ENCODE results near the gene RPLP2. TPM values are rescaled to one million over a fixed set of nuclear protein-coding genes. Genes with fewer than 3 reads are reported as not detected.

The RPLP2 gene
- total RNA-seq, 1 experiment from 2014 or later = 318 TPM

DNA sequence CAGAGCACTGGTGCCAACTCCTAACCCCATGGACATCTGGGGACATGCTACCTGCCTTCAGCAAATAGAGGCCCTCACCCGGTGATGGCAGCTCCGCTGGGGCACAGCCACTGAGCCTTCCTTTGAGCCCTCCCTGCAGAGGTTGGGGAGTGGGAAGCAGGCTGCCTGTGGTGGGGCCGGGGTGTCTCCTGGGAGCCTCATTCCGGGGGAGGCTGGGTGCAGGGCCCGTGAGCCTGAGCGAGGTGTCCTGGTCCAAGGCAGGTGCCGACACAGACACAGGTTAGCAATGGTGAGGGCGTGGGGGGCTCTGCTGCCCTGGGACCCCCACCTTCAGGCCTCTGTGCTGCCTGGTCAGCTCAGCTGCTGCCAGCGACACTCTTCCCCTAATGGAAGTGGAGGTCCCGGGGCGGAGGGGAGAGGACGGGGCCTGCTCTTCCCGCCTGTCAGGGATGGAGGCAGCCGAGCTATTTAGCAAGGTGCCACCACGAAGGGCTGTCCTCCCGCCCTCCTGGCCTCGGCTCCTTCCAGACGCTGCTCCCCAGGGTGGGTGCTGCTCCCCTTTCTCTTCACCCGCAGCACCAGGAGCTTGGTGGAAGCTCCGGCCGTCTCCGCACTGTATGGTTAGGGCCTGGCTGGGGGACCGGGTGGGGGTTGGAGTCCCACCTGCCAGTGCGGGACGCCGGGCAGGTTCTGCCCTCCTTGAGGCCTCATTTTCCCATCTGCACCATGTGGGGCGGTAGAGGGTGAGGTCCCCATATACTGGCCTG is 44.1 kb downstream of the RPLP2 start:
- DNase-seq (ENCODE audit: low read depth) = no peak
- in situ Hi-C loops (cut with HindIII; ENCODE audit: low pct_unique_long_range_greater_than_20kb, low sequenced_read_pairs) = no loop called here

- in situ Hi-C loops (cut with HindIII; ENCODE audit: low pct_unique_long_range_greater_than_20kb, low sequenced_read_pairs) = no loop called here
- no peak for DNase-seq (ENCODE audit: low read depth)
Observed at GRCh38 chr11:854601-855329, 45.0 kb downstream of the RPLP2 start.

- in situ Hi-C loops (cut with HindIII; ENCODE audit: low pct_unique_long_range_greater_than_20kb, low sequenced_read_pairs) = no loop called here
- no peak for DNase-seq (ENCODE audit: low read depth)
Observed at GRCh38 chr11:855330-855674, 45.5 kb downstream of the RPLP2 start.

DNA sequence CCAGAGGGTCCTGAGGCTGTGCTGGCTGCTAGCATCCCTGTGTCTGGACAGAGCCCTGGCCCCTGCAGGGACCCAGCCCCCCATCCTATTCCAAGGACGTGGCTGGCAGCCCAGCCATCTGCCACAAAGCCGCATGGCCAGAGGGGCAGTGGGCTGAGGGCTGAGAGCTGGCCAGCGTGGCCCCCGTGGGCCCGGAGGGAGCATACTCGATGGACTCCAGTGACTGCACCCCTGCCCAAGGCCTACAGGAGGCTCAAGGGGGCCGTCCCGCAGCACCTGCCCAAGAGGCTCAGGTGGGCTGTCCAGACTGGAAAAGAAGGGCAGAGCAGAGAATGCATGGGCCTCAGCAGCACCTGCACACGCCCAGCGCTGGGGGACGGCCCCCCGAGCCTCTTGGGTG is 46.0 kb downstream of the RPLP2 start:
- in situ Hi-C loops (cut with HindIII; ENCODE audit: low pct_unique_long_range_greater_than_20kb, low sequenced_read_pairs) = no loop called here
- no peak for DNase-seq (ENCODE audit: low read depth)

GRCh38 chr11:856397-856796 is 46.6 kb downstream of the RPLP2 start:
- in situ Hi-C loops (cut with HindIII; ENCODE audit: low pct_unique_long_range_greater_than_20kb, low sequenced_read_pairs) = no loop called here
- no peak for DNase-seq (ENCODE audit: low read depth)

DNA sequence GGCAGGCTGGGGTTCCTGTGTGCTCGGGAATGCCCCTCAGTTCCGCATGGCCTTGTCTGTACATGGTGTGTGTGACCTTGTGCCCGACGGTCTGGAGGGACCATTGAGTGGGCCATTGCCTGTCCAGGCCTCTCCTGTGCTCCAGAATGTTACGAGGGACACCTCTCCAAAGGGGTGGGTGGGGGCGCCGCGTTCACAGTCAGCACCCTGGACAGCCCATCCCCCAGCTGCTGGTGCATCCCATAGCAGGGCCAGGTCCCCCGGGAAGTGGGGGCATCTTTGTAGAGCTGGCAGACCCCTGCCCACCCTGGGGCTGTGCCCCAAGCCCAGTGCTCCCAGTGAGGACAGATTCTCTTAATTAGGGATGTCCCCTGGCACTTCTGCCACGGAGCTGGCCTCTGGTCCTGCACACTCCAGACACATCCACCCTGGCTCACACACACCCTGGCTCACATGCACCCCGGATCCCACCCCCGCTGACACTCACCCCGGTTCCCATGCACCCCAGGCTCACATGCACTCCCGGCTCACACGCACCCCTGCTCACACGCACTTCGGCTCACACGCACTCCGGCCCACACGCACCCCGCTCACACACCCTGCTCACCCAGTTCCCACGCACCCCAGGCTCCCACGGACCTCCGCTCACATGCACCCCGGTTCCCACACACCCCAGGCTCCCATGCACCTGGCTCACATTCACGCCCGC is 48.4 kb downstream of the RPLP2 start:
- no peak for DNase-seq (ENCODE audit: low read depth)
- in situ Hi-C loops (cut with HindIII; ENCODE audit: low pct_unique_long_range_greater_than_20kb, low sequenced_read_pairs) = no loop called here

DNA sequence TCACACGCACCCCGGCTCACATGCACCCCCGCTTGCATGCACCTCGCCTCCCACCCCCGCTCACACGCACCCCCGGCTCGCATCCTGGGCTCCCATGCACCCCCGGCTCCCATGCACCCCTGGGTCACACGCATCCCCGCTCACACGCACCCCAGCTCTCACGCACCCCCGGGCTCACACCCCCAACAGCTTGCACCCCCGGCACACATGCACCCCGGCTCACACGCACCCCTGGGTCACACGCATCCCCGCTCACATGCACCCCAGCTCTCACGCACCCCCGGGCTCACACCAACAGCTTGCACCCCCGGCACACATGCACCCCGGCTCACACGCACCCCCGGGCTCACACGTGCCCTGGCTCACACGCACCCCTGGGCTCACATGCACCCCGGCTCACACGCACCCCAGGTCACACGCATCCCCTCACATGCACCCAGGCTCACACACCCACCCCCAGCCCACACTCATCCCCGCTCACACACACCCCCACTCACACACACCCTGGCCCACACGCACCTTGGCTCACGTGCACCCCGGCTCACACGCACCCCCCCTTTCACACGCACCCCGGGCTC is 49.1 kb downstream of the RPLP2 start:
- in situ Hi-C loops (cut with HindIII; ENCODE audit: low pct_unique_long_range_greater_than_20kb, low sequenced_read_pairs) = no loop called here
- no peak for DNase-seq (ENCODE audit: low read depth)

DNA sequence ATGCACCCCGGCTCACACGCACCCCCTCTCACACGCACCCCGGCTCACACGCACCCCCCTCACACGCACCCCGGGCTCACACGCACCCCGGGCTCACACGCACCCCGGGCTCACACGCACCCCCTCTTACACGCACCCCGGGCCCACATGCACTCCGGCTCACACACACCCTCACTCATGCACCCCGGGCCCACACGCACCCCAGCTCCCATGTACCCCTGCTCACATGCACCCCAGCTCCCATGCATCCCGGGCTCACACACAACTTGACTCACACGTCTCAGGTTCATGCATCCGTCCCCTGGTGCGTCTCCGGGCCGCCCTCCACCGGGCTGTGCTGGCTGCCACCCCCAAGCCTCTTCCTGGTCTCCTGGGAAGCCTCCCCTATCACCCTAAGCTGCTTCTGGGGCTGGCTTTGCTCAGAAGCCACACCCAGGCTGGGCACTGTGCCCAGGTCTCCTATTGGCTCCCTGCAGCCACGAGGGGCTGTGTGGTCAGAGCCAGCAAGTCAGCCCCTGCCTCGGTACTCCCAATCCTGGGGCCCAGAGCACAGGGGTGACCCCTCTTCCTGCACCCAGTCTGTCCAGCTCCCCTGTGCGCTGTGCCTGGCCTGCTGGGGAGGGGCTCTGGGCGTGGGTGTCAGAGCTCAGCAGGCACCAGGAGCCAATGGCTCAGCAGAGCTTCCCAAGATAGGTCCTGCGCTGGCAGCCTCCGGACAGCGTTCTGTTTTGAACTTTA is 49.8 kb downstream of the RPLP2 start:
- in situ Hi-C loops (cut with HindIII; ENCODE audit: low pct_unique_long_range_greater_than_20kb, low sequenced_read_pairs) = no loop called here
- DNase-seq (ENCODE audit: low read depth) = peak; percentile 61

GRCh38 chr11:860234-861104 is 50.7 kb downstream of the RPLP2 start:
- in situ Hi-C loops (cut with HindIII; ENCODE audit: low pct_unique_long_range_greater_than_20kb, low sequenced_read_pairs) = no loop called here
- no peak for DNase-seq (ENCODE audit: low read depth)

- in situ Hi-C loops (cut with HindIII; ENCODE audit: low pct_unique_long_range_greater_than_20kb, low sequenced_read_pairs) = no loop called here
- DNase-seq (ENCODE audit: low read depth) = no peak
Observed at GRCh38 chr11:861105-861479, 51.3 kb downstream of the RPLP2 start.

DNA sequence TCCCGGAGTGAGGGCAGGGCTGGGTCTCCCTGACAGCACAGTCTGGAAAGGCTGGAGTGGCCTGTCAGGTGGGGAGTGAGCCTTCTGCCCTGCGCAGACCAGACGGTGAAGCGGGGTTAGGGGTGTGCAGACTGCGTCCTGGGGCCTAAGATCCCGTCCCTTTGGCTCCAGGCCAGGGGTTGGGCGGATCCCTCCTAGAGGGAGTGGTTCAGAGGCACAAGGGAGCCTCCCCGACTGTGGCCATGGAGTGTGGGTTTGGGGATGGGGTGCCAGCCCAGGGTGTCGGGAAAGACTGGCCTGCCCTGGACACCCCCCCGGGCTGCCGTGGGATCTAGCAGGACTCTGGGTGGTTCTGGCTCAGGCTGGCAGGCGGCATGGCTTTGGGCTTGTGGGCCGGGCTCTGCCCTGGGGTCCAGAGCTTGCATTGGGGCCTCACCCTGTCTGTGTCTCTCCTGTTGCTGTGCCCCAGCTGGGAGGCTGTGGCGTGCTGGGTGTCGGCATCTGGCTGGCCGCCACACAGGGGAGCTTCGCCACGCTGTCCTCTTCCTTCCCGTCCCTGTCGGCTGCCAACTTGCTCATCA is 52.4 kb downstream of the RPLP2 start:
- DNase-seq (ENCODE audit: low read depth) = no peak
- in situ Hi-C loops (cut with HindIII; ENCODE audit: low pct_unique_long_range_greater_than_20kb, low sequenced_read_pairs) = no loop called here

Other genes starting within 250 kb of the RPLP2 start
- gene LMNTD2, start 249.2 kb upstream of the RPLP2 start, total RNA-seq (2014; rRNA removed; shearing (Covaris generic); ENCODE audit: low replicate concordance) = 6.7 and 18.4 TPM in 2 replicates
- gene RASSF7, start 249.0 kb upstream of the RPLP2 start, total RNA-seq (2014; rRNA removed; shearing (Covaris generic); ENCODE audit: low replicate concordance) = 107 and 124 TPM in 2 replicates
- gene PHRF1, start 233.5 kb upstream of the RPLP2 start, total RNA-seq (2014; rRNA removed; shearing (Covaris generic); ENCODE audit: low replicate concordance) = 36.5 and 42.6 TPM in 2 replicates
- gene IRF7, start 194.0 kb upstream of the RPLP2 start, total RNA-seq (2014; rRNA removed; shearing (Covaris generic); ENCODE audit: low replicate concordance) = 12.5 and 23.2 TPM in 2 replicates
- not detected in 2 replicates for gene CDHR5, start 185.0 kb upstream of the RPLP2 start, total RNA-seq (2014; rRNA removed; shearing (Covaris generic); ENCODE audit: low replicate concordance)
- gene SCT, start 182.8 kb upstream of the RPLP2 start, total RNA-seq (2014; rRNA removed; shearing (Covaris generic); ENCODE audit: low replicate concordance) = not detected in 2 replicates
- gene DRD4, start 172.7 kb upstream of the RPLP2 start, total RNA-seq (2014; rRNA removed; shearing (Covaris generic); ENCODE audit: low replicate concordance) = not detected in 2 replicates
- gene DEAF1, start 114.7 kb upstream of the RPLP2 start, total RNA-seq (2014; rRNA removed; shearing (Covaris generic); ENCODE audit: low replicate concordance) = 37.8 and 52.4 TPM in 2 replicates
- gene TMEM80, start 114.2 kb upstream of the RPLP2 start, total RNA-seq (2014; rRNA removed; shearing (Covaris generic); ENCODE audit: low replicate concordance) = 6.3 and 15.6 TPM in 2 replicates
- gene EPS8L2, start 103.7 kb upstream of the RPLP2 start, total RNA-seq (2014; rRNA removed; shearing (Covaris generic); ENCODE audit: low replicate concordance) = 264 and 273 TPM in 2 replicates
- 1,239 and 1,416 TPM in 2 replicates for gene TALDO1, start 62.5 kb upstream of the RPLP2 start, total RNA-seq (2014; rRNA removed; shearing (Covaris generic); ENCODE audit: low replicate concordance)
- gene GATD1, start 32.5 kb upstream of the RPLP2 start, total RNA-seq (2014; rRNA removed; shearing (Covaris generic); ENCODE audit: low replicate concordance) = 27.5 and 45.0 TPM in 2 replicates
- gene CEND1, start 19.9 kb upstream of the RPLP2 start, total RNA-seq (2014; rRNA removed; shearing (Covaris generic); ENCODE audit: low replicate concordance) = not detected in 2 replicates
- 12.5 and 13.6 TPM in 2 replicates for gene SLC25A22, start 11.7 kb upstream of the RPLP2 start, total RNA-seq (2014; rRNA removed; shearing (Covaris generic); ENCODE audit: low replicate concordance)
- 16.7 and 36.1 TPM in 2 replicates for gene PIDD1, start 4.7 kb upstream of the RPLP2 start, total RNA-seq (2014; rRNA removed; shearing (Covaris generic); ENCODE audit: low replicate concordance)
- gene PNPLA2, start 8.9 kb downstream of the RPLP2 start, total RNA-seq (2014; rRNA removed; shearing (Covaris generic); ENCODE audit: low replicate concordance) = 11.6 and 15.3 TPM in 2 replicates
- gene CRACR2B, start 18.0 kb downstream of the RPLP2 start, total RNA-seq (2014; rRNA removed; shearing (Covaris generic); ENCODE audit: low replicate concordance) = 15.0 and 29.5 TPM in 2 replicates
- 873 and 905 TPM in 2 replicates for gene CD151, start 23.0 kb downstream of the RPLP2 start, total RNA-seq (2014; rRNA removed; shearing (Covaris generic); ENCODE audit: low replicate concordance)
- gene POLR2L, start 32.6 kb downstream of the RPLP2 start, total RNA-seq (2014; rRNA removed; shearing (Covaris generic); ENCODE audit: low replicate concordance) = 90.2 and 103 TPM in 2 replicates
- 250 and 324 TPM in 2 replicates for gene TSPAN4, start 32.9 kb downstream of the RPLP2 start, total RNA-seq (2014; rRNA removed; shearing (Covaris generic); ENCODE audit: low replicate concordance)
- 146 and 165 TPM in 2 replicates for gene CHID1, start 100.8 kb downstream of the RPLP2 start, total RNA-seq (2014; rRNA removed; shearing (Covaris generic); ENCODE audit: low replicate concordance)
- 49.4 and 52.6 TPM in 2 replicates for gene AP2A2, start 115.9 kb downstream of the RPLP2 start, total RNA-seq (2014; rRNA removed; shearing (Covaris generic); ENCODE audit: low replicate concordance)
- gene MUC6, start 226.8 kb downstream of the RPLP2 start, total RNA-seq (2014; rRNA removed; shearing (Covaris generic); ENCODE audit: low replicate concordance) = not detected in 2 replicates

Data from Caki2 (cell line).